GM12891 (cell line): ENCODE results near the gene MBOAT2.

Experiments used
- POLR2A ChIP-seq: IDR thresholded peaks from 2 replicates; pipeline ENCODE4 v1.6.1; 2011; ENCODE audit warnings: low read depth, low read length, control low read depth
- POLR2AphosphoS5 ChIP-seq: IDR thresholded peaks from 2 replicates; pipeline ENCODE4 v1.6.1; 2011; ENCODE audit warnings: low read depth, low read length, control low read depth

DNA sequence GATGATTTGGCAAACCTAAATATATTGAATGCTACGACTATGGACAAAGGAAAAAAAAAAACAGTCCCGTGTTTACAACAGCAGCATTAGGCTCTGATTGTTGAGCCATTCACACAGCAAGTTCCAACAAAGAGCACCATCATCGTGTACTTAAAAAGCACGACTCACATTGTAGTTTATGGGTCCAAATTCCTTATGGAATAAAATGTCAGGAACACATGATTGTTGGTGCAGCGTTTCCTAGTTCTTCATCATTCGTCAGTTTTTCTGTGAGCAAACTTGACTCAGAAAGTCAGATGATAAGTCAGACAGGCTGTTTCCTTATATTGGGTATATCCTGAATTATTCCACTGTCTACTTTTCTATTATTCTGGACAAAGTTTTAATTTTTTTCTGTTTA lies 156.1 kb downstream of the MBOAT2 start:
- TF ChIP-seq POLR2AphosphoS5 (no peak), POLR2A (no peak)
